ENCODE data around the gene NLRP1. TPM values are rescaled to one million over a fixed set of nuclear protein-coding genes. Genes with fewer than 3 reads are reported as not detected.

The NLRP1 gene
- 10 to 100 TPM; 26.0 to 28.2 TPM for total RNA-seq

GRCh38 chr17:5584383-5585286 is at the start of gene NLRP1:
NLRP1 (minus strand) TSS chr17:5584509; CDS start chr17:5583957, 552 bp downstream.
- Mint-ChIP-seq H3K27ac (peak within 1 kb of the TSS; percentile 97), H3K27me3 (no peaks in the 10 kb centered on the region), H3K4me3 (peak within 1 kb of the TSS; percentile 95), H3K36me3 (ENCODE audit: low read depth) (peaks cover 23% of the 10 kb centered on the region), H3K4me1 (ENCODE audit: low read depth) (peaks cover 56% of the 10 kb centered on the region), H3K9me3 (no peaks in the 10 kb centered on the region)
- intact Hi-C loops (cut with micrococcal nuclease), result no loop called here
- ATAC-seq, result peak; percentile 95
- no peak for TF ChIP-seq CTCF (IDR thresholded peaks at IDR 0.05)
- CTCF ChIA-PET, result interaction anchor here (0.7 to 1.9 kb wide), 4 partner anchors 21 to 146 kb away, joined by 3 to 9 read pairs (median 4); partner anchors contain the start of gene C1QBP
- POLR2A ChIA-PET, result interaction anchor here (0.9 to 2.5 kb wide), 4 partner anchors 14 to 116 kb away, joined by 3 to 7 read pairs (median 4); partner anchors contain the start of genes DERL2, DHX33 and MIS12
- DNase-seq, result peak; percentile 99

GRCh38 chr17:5631958-5632590 is 47.8 kb upstream of the NLRP1 start:
- intact Hi-C loops (cut with micrococcal nuclease), result no loop called here
- CTCF ChIA-PET, result no interaction called here
- H3K9me3 Mint-ChIP-seq, result no peaks in the 10 kb centered on the region

GRCh38 chr17:5630434-5630833 is 46.1 kb upstream of the NLRP1 start:
- H3K36me3 Mint-ChIP-seq (ENCODE audit: low read depth), result no peaks in the 10 kb centered on the region
- ChIA-PET CTCF (interaction anchor here (1.3 to 1.4 kb wide), 2 partner anchors 10 to 38 kb away, joined by 3 to 4 read pairs; no protein-coding TSS in a partner anchor), POLR2A (interaction anchor here (1.0 kb wide), 1 partner anchor 16 kb away, joined by 3 read pairs; no protein-coding TSS in a partner anchor)
- H3K27ac Mint-ChIP-seq, result no peak overlapping the region
- no peaks in the 10 kb centered on the region for H3K9me3 Mint-ChIP-seq
- ATAC-seq, result no peak
- TF ChIP-seq CTCF (IDR thresholded peaks at IDR 0.05), result no peak
- H3K4me1 Mint-ChIP-seq (ENCODE audit: low read depth), result no peaks in the 10 kb centered on the region
- DNase-seq, result no peak
- intact Hi-C loops (cut with micrococcal nuclease), result no loop called here
- no peak overlapping the region for H3K4me3 Mint-ChIP-seq
- peaks cover 20% of the 10 kb centered on the region for H3K27me3 Mint-ChIP-seq

More at GRCh38 chr17:5631958-5632590, 47.8 kb upstream of the NLRP1 start:
- ATAC-seq (no peak), DNase-seq (no peak)
- Mint-ChIP-seq H3K4me3 (no peak overlapping the region), H3K27me3 (peaks cover 21% of the 10 kb centered on the region), H3K4me1 (ENCODE audit: low read depth) (no peaks in the 10 kb centered on the region), H3K36me3 (ENCODE audit: low read depth) (no peaks in the 10 kb centered on the region), H3K27ac (no peak overlapping the region)
- no peak for TF ChIP-seq CTCF (IDR thresholded peaks at IDR 0.05)
- POLR2A ChIA-PET, result no interaction called here

- Mint-ChIP-seq H3K4me3 (no peak overlapping the region), H3K27me3 (peaks cover 20% of the 10 kb centered on the region), H3K36me3 (ENCODE audit: low read depth) (no peaks in the 10 kb centered on the region), H3K9me3 (no peaks in the 10 kb centered on the region), H3K4me1 (ENCODE audit: low read depth) (no peaks in the 10 kb centered on the region), H3K27ac (no peak overlapping the region)
- intact Hi-C loops (cut with micrococcal nuclease), result no loop called here
- no peak for DNase-seq
- ATAC-seq, result no peak
- CTCF ChIA-PET, result interaction anchor here (1.4 kb wide), 1 partner anchor 12 kb away, joined by 4 read pairs; no protein-coding TSS in a partner anchor
- no peak for TF ChIP-seq CTCF (IDR thresholded peaks at IDR 0.05)
- POLR2A ChIA-PET, result no interaction called here
Observed at GRCh38 chr17:5629128-5629527, 44.8 kb upstream of the NLRP1 start.

All from activated CD8-positive, alpha-beta T cell treated with anti-CD3 and anti-CD28 coated beads for 36 hours (primary cell).